Measurements from ENCODE around the gene ISYNA1.

Gene ISYNA1

DNA sequence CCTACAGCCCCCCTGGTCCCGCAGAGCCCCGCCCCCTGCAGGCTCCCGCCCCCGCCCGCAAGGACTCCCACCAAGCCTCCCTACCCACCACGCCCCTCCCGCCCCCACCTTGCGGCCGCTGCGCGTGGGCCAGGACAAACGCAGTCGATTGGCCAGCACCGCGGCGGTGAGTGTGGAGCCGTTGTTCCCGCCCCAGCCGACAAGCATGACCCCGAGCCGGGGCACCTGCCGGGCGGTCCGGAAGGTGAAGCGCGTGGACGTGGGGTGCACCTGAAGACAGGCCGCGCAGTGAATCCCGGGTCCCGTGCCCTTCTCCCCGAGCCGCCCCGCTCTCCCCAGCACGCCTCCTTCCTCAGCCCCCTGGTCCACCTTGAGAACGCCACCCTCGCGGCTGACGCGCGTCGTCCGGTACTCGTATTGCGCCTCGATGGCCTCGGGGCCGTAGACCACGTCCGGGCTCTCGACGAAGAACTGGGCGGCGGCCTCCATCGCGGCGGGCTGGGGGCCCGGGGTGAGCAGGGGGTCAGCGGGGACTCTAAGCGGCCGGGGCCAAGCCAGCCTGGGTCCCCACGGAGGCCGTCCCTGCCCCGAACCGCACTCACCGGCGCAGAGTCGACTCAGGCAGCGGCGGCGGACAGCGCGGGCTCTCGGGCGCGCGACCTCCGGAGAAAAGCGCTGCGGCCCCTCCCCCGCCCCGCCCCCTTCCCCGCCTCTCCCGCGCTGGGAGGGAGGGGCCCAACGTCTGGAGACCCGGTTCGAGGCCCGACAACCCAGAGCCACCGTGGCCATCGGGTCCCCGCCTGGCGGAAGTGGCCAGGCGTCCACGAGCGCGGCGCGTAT lies at the start of gene ISYNA1:
Gene ISYNA1 (minus strand): TSS at position 643 of the 840 bp plus-strand sequence. CDS start 154 bp downstream, at position 489.
- in situ Hi-C loops (cut with HindIII; ENCODE audit: low sequenced_read_pairs): no loop called here
- H3K4me3 ChIP-seq (ENCODE audit: low read depth, low read length): peak within 1 kb of the TSS; percentile 57
- DNase-seq (ENCODE audit: low read depth, low spot score): peak; percentile 58
- TF ChIP-seq CTCF (IDR thresholded peaks at IDR 0.05; ENCODE audit: low read depth, low read length): no peak

DNA sequence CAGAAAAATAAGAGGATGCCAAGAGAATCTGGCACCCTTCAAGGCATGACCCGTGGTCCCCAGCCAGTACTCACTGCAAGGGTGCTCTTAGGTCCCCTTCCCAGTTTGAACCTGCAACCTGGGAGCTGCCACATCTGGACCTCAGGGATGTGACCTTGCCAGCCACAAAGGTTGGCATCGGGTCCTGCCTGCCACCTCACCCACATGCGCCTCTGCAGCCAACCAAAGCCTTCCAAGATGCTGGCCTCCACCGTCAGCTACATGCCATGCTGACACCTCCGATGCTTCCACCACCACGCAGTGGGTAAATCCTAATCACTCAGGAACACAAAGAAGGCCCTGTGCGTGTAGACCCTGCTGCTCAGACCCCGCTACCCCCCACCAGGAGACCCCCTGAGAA lies 48.8 kb upstream of the ISYNA1 start:
- H3K4me3 ChIP-seq (ENCODE audit: low read depth, low read length): no peak overlapping the region
- in situ Hi-C loops (cut with HindIII; ENCODE audit: low sequenced_read_pairs): no loop called here
- DNase-seq (ENCODE audit: low read depth, low spot score): no peak
- TF ChIP-seq CTCF (IDR thresholded peaks at IDR 0.05; ENCODE audit: low read depth, low read length): no peak

DNA sequence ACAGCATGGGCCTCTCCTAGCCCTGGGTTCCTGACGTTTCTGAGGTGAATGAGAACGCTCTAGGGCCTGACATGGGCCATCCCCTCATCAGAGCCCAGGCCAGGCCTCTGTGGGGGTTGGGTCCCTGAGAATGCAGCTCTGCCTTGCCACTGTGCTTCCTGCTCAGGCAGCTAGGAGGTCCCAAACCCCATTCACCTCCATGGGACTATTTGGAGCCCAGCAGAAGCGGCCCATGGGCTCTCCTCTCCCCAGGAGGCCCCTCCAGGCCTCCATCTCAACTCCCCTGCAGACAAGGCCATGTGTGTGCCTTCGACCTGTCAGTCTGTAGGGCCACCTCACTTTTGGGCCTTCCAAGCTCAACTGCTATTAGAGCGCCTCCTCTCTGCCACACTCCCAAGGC lies 47.1 kb upstream of the ISYNA1 start:
- TF ChIP-seq CTCF (IDR thresholded peaks at IDR 0.05; ENCODE audit: low read depth, low read length): no peak
- in situ Hi-C loops (cut with HindIII; ENCODE audit: low sequenced_read_pairs): no loop called here
- no peak overlapping the region for H3K4me3 ChIP-seq (ENCODE audit: low read depth, low read length)
- no peak for DNase-seq (ENCODE audit: low read depth, low spot score)

- in situ Hi-C loops (cut with HindIII; ENCODE audit: low sequenced_read_pairs): no loop called here
- TF ChIP-seq CTCF (IDR thresholded peaks at IDR 0.05; ENCODE audit: low read depth, low read length): no peak
- DNase-seq (ENCODE audit: low read depth, low spot score): no peak
- no peak overlapping the region for H3K4me3 ChIP-seq (ENCODE audit: low read depth, low read length)
These were observed 45.4 kb upstream of the ISYNA1 start for GRCh38 chr19:18483119-18483890.

- no peak for DNase-seq (ENCODE audit: low read depth, low spot score)
- TF ChIP-seq CTCF (IDR thresholded peaks at IDR 0.05; ENCODE audit: low read depth, low read length): no peak
- in situ Hi-C loops (cut with HindIII; ENCODE audit: low sequenced_read_pairs): no loop called here
- H3K4me3 ChIP-seq (ENCODE audit: low read depth, low read length): no peak overlapping the region
These were observed 43.7 kb upstream of the ISYNA1 start for GRCh38 chr19:18481505-18482222.

DNA sequence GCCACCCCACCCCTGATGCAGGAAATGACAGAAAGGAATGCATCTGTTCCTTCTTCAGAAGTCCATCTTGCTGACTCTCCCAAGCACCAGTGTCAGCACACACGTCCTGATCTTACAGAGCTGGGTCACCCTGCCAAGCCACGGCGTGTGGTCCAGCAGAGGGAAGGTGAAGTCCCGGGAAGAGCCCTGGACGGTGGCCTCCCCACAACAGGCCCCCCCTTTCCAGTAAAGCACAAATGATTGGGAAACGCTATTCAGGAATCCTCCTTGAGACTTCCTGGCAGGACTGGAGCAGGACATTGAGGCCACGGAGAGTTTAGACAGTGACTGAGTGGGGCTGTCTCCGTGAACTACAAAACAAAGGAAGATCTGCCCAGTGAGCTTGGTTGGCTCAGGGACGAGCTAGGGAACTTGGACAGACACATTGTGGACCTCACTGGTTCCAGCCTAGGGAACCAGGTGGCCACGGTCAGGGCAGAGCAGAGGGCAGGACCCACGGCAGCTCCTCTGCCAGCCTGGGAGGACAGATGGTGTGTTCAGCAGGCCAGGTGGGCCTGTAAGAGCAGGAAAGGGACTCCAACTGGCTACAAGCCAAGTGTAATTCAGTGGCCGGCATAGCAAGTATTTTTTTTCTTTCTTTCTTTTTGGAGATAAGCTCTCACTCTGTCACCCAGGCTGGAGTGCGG lies 42.2 kb upstream of the ISYNA1 start:
- in situ Hi-C loops (cut with HindIII; ENCODE audit: low sequenced_read_pairs): no loop called here
- H3K4me3 ChIP-seq (ENCODE audit: low read depth, low read length): no peak overlapping the region
- no peak for TF ChIP-seq CTCF (IDR thresholded peaks at IDR 0.05; ENCODE audit: low read depth, low read length)
- no peak for DNase-seq (ENCODE audit: low read depth, low spot score)

Measured in astrocyte of the spinal cord (primary cell).